HepG2 (cell line): ENCODE results near the gene ITCH. TPM values are rescaled to one million over a fixed set of nuclear protein-coding genes. Genes with fewer than 3 reads are reported as not detected.

Experiments used
- CREB1 ChIP-seq, 2 experiments: fragments of 450-650 bp in 1 of 2; IDR thresholded peaks; 2 replicates each; pipeline ENCODE4 v1.6.1; 2016 to 2017; ENCODE audit warnings: control low read depth in 1 of 2, mild to moderate bottlenecking in 1 of 2, missing compliant biosample characterization in 1 of 2, missing genetic modification characterization in 1 of 2
- DMAP1 ChIP-seq: IDR thresholded peaks from 2 replicates; pipeline ENCODE4 v1.6.1; 2016
- GABPA ChIP-seq, 2 experiments: IDR thresholded peaks; 2 replicates each; pipeline ENCODE4 v1.6.1; 2011 to 2016; ENCODE audit warnings: low read depth in 2 of 2, low read length in 1 of 2, missing biosample characterization in 1 of 2, missing genetic modification characterization in 1 of 2
- KAT8 ChIP-seq: IDR thresholded peaks from 2 replicates; pipeline ENCODE4 v1.6.1; 2016; ENCODE audit warnings: missing genetic modification reagents, missing compliant biosample characterization
- KDM3A ChIP-seq: IDR thresholded peaks from 2 replicates; pipeline ENCODE4 v1.6.1; 2018; ENCODE audit warnings: low read depth, missing compliant biosample characterization
- MAZ ChIP-seq, 2 experiments: sonication (generic) in 1 of 2; formaldehyde crosslinking in 1 of 2; IDR thresholded peaks; 2 replicates each; pipeline versions ENCODE4 v1.5.0 to v1.6.1; 2012 to 2020; ENCODE audit warnings: low read depth in 2 of 2, mild to moderate bottlenecking in 2 of 2, borderline replicate concordance in 1 of 2, improper control_type of control experiment in 1 of 2, low read length in 1 of 2, missing genetic modification reagents in 1 of 2, moderate library complexity in 1 of 2
- MXD4 ChIP-seq: IDR thresholded peaks from 2 replicates; pipeline ENCODE4 v1.6.1; 2016; ENCODE audit warnings: mild to moderate bottlenecking, missing biosample characterization, missing genetic modification reagents
- NR2F1 ChIP-seq, 2 experiments: fragments of 450-650 bp in 1 of 2; formaldehyde crosslinking in 1 of 2; IDR thresholded peaks; 2 replicates each; pipeline versions ENCODE4 v1.5.0 to v1.6.1; 2016 to 2020; ENCODE audit warnings: mild to moderate bottlenecking in 1 of 2, missing compliant biosample characterization in 1 of 2, missing genetic modification reagents in 1 of 2, moderate library complexity in 1 of 2
- RELA ChIP-seq: sonication (generic); formaldehyde crosslinking; IDR thresholded peaks from 2 replicates; pipeline ENCODE4 v1.4.0; 2020; ENCODE audit warnings: missing genetic modification reagents
- SOX5 ChIP-seq: IDR thresholded peaks from 2 replicates; pipeline ENCODE4 v1.6.1; 2016; ENCODE audit warnings: borderline replicate concordance
- polyA plus RNA-seq, 8 experiments: library from polyadenylated mRNA; depleted of rRNA in 3 of 8; stranded (reverse) in 7 of 8; unstranded in 1 of 8; fragments of >200 nt; fragmentation: Illumina TruSeq in 4 of 8; extraction: Trizol in 4 of 8; gene quantifications; 2 replicates each; pipeline versions ENCODE4 v1.2.1 to v1.2.3, GENCODE V29; 2011 to 2016; ENCODE audit warnings: low read depth in 4 of 8, missing spikeins in 1 of 8, mixed read lengths in 1 of 8; ENCODE audit not compliant: insufficient read depth in 1 of 8
- total RNA-seq, 5 experiments: library from RNA; depleted of rRNA; stranded (reverse); fragments of >200 nt; fragmentation: Illumina TruSeq; extraction: Trizol; gene quantifications; 2 replicates each; pipeline ENCODE4 v1.2.3, GENCODE V29; 2016; ENCODE audit warnings: low read depth in 1 of 5
- TF ChIP-seq, protein P1 (sequence below): sonication (generic); formaldehyde crosslinking; IDR thresholded peaks from 2 replicates; pipeline ENCODE4 v1.5.0; 2020; ENCODE audit warnings: missing genetic modification reagents

The ITCH gene
- total and polyA plus RNA-seq, 2 of the 13 experiments (the other 11 are each of a cell fraction or from before 2014, with no cell fraction given): 20.5 to 112 TPM

GRCh38 chr20:34473262-34473883, 110.3 kb downstream of the ITCH start (continued):
- TF ChIP-seq NR2F1 (CRISPR knock-in tag; IDR thresholded peaks at IDR 0.05) (peak in 1 of 2 experiments; percentile 19; a peak in 1 of 4 replicates), MAZ (IDR thresholded peaks at IDR 0.05; ENCODE audit: borderline replicate concordance, low read depth, low read length) (peak; percentile 82), MAZ (CRISPR knock-in tag; IDR thresholded peaks at IDR 0.05; ENCODE audit: low read depth) (peak; percentile 77), RELA (CRISPR knock-in tag) (0 out of 2 replicates have a peak, but pooled peaks have one; percentile 30), MXD4 (CRISPR knock-in tag) (peak; percentile 76; the same call in 1 of the 2 replicates), DMAP1 (CRISPR knock-in tag) (no peak), KAT8 (CRISPR knock-in tag) (peak; percentile 41; the same call in 1 of the 2 replicates), SOX5 (0 out of 2 replicates have a peak, but pooled peaks have one; percentile 18), KDM3A (CRISPR knock-in tag) (0 out of 2 replicates have a peak, but pooled peaks have one; percentile 47), CREB1 (IDR thresholded peaks at IDR 0.05) (no peak), CREB1 (CRISPR knock-in tag; IDR thresholded peaks at IDR 0.05) (no peak), GABPA (IDR thresholded peaks at IDR 0.05; ENCODE audit: low read depth, low read length) (no peak), GABPA (CRISPR knock-in tag; IDR thresholded peaks at IDR 0.05; ENCODE audit: low read depth) (no peak)
- TF ChIP-seq, protein P1, sequence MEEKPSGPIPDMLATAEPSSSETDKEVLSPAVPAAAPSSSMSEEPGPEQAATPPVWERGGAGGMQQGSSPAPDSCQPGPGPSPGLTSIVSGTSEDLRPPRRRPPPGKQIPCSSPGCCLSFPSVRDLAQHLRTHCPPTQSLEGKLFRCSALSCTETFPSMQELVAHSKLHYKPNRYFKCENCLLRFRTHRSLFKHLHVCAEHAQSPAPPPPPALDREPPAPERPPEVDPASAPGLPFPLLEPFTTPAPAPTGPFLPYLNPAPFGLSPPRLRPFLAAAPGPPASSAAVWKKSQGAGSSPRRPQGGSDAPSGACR (CRISPR knock-in tag): no peak
